ENCODE data around the gene ASPDH.

GRCh38 chr19:50522881-50523280 is 9.2 kb upstream of the ASPDH start:
- TF ChIP-seq ATF3 (IDR thresholded peaks at IDR 0.05) (no peak), SRF (IDR thresholded peaks at IDR 0.05; ENCODE audit: low read depth) (no peak), CTCF (IDR thresholded peaks at IDR 0.05 in 2 of 3, conservative IDR thresholded peaks at IDR 0.05 in 1 of 3; ENCODE audit: borderline replicate concordance in 1 of 3, insufficient read depth in 1 of 3, low read depth in 2 of 3, low read length in 2 of 3) (no peak), RAD21 (IDR thresholded peaks at IDR 0.05; ENCODE audit: low read depth) (no peak), POLR2A (IDR thresholded peaks at IDR 0.05; ENCODE audit: borderline replicate concordance, extremely low read depth, insufficient read depth, insufficient read length) (no peak), YY1 (IDR thresholded peaks at IDR 0.05; ENCODE audit: extremely low read depth, insufficient replicate concordance, low read depth, low read length) (no peak), EZH2 (IDR thresholded peaks at IDR 0.05) (no peak), EZH2phosphoT487 (IDR thresholded peaks at IDR 0.05; ENCODE audit: borderline replicate concordance) (no peak), REST (IDR thresholded peaks at IDR 0.05; ENCODE audit: low read depth) (no peak), ELF1 (IDR thresholded peaks at IDR 0.05; ENCODE audit: borderline replicate concordance, low read depth) (no peak), POLR2AphosphoS5 (IDR thresholded peaks at IDR 0.05; ENCODE audit: low read depth, low read length) (no peak), ZBTB33 (IDR thresholded peaks at IDR 0.05; ENCODE audit: extremely low read depth, insufficient replicate concordance, low read length) (no peak), ZFX (IDR thresholded peaks at IDR 0.05) (no peak)
